GM23338 (cell line): ENCODE results near the gene TMC2. TPM values are rescaled to one million over a fixed set of nuclear protein-coding genes. Genes with fewer than 3 reads are reported as not detected.
"Not testable (repeated sequence)": the region's sequence is repeated elsewhere in the genome, so short reads cannot be mapped to it uniquely, and the experiment has no call there.

ENCODE experiments used
- ATAC-seq: fragments of 200-7000 bp; cut with Tn5 transposase; 3 replicates; pipeline ENCODE4 v1.9.1; 2020
- DNase-seq: peaks from one replicate; pipeline ENCODE4 v3.0.0-alpha.2; 2015; ENCODE audit warnings: low spot score
- H2AFZ ChIP-seq: fragments of 200-600 bp; sonication (generic); 2 replicates; pipeline ENCODE4 v1.8.0; 2016; ENCODE audit warnings: antibody characterized with exemption, mild to moderate bottlenecking, moderate library complexity
- H3F3A ChIP-seq: fragments of 200-600 bp; sonication (generic); replicated peaks from 2 replicates; pipeline ENCODE4 v1.8.0; 2017; ENCODE audit warnings: antibody characterized with exemption, mixed run types, low read depth
- H3K27ac ChIP-seq: fragments of 200-600 bp; sonication (generic); 2 replicates; pipeline ENCODE4 v1.6.1; 2016; ENCODE audit warnings: low read depth
- H3K27me3 ChIP-seq: fragments of 200-600 bp; sonication (generic); 2 replicates; pipeline ENCODE4 v1.8.0; 2016; ENCODE audit warnings: mild to moderate bottlenecking, mixed run types, moderate library complexity; ENCODE audit not compliant: insufficient read depth
- H3K36me3 ChIP-seq: fragments of 200-600 bp; sonication (generic); 2 replicates; pipeline ENCODE4 v1.8.0; 2016; ENCODE audit warnings: mild to moderate bottlenecking; ENCODE audit not compliant: insufficient read depth
- H3K4me1 ChIP-seq: fragments of 200-600 bp; sonication (generic); 2 replicates; pipeline ENCODE4 v1.8.0; 2016; ENCODE audit warnings: mild to moderate bottlenecking, moderate library complexity; ENCODE audit not compliant: insufficient read depth
- H3K4me2 ChIP-seq: fragments of 200-600 bp; sonication (generic); 2 replicates; pipeline ENCODE4 v1.7.1; 2017; ENCODE audit warnings: mixed run types
- H3K4me3 ChIP-seq: fragments of 200-600 bp; sonication (generic); 2 replicates; pipeline ENCODE4 v1.6.1; 2016; ENCODE audit warnings: mixed run types
- H3K79me2 ChIP-seq: fragments of 200-600 bp; sonication (generic); replicated peaks from 2 replicates; pipeline ENCODE4 v1.8.0; 2017; ENCODE audit warnings: mild to moderate bottlenecking; ENCODE audit not compliant: insufficient read depth
- H3K9me2 ChIP-seq: fragments of 200-600 bp; sonication (generic); 2 replicates; pipeline ENCODE4 v1.8.0; 2017; ENCODE audit not compliant: insufficient read depth
- H4K20me1 ChIP-seq: fragments of 200-600 bp; sonication (generic); replicated peaks from 2 replicates; pipeline ENCODE4 v1.8.0; 2017; ENCODE audit warnings: mild to moderate bottlenecking; ENCODE audit not compliant: insufficient read depth
- H3K27ac Mint-ChIP-seq: 2 replicates; pipeline ENCODE4 v1.8.0; 2020; ENCODE audit warnings: inconsistent platforms, mild to moderate bottlenecking, moderate library complexity, mixed read lengths
- H3K27me3 Mint-ChIP-seq: 3 replicates; pipeline ENCODE4 v1.8.0; 2022; ENCODE audit warnings: low read depth, mild to moderate bottlenecking, moderate library complexity, mixed read lengths, inconsistent platforms; ENCODE audit not compliant: insufficient read depth, poor library complexity
- H3K36me3 Mint-ChIP-seq: 3 replicates; pipeline ENCODE4 v1.8.0; 2021; ENCODE audit warnings: low read depth, mild to moderate bottlenecking, inconsistent platforms, moderate library complexity, mixed read lengths
- H3K4me1 Mint-ChIP-seq: 3 replicates; pipeline ENCODE4 v1.8.0; 2020; ENCODE audit warnings: mild to moderate bottlenecking, inconsistent platforms, mixed read lengths
- H3K4me3 Mint-ChIP-seq: 3 replicates; pipeline ENCODE4 v1.8.0; 2021; ENCODE audit warnings: moderate library complexity, mild to moderate bottlenecking, inconsistent platforms, mixed read lengths
- H3K9me3 Mint-ChIP-seq: 3 replicates; pipeline ENCODE4 v1.8.0; 2020; ENCODE audit warnings: moderate library complexity, mild to moderate bottlenecking, inconsistent platforms, mixed read lengths
- polyA plus RNA-seq: library from polyadenylated mRNA; unstranded; fragments of >200 nt; fragmentation: Nextera tagmentation; extraction: Ambion mirVana; gene quantifications from 2 replicates; pipeline ENCODE4 v1.2.1, GENCODE V29; 2016
- total RNA-seq: library from RNA; depleted of rRNA; stranded (reverse); fragments of >200 nt; shearing (Covaris generic); gene quantifications from 2 replicates; pipeline ENCODE4 v1.2.3, GENCODE V29; 2014
- TF ChIP-seq, protein P1 (sequence below): fragments of 250-450 bp; sonication (Bioruptor Pico); IDR thresholded peaks from 2 replicates; pipeline ENCODE4 v1.5.0; 2020; ENCODE audit warnings: mild to moderate bottlenecking, moderate library complexity

TMC2 gene
- total and polyA plus RNA-seq, 2 experiments from 2014 or later, result not detected

DNA sequence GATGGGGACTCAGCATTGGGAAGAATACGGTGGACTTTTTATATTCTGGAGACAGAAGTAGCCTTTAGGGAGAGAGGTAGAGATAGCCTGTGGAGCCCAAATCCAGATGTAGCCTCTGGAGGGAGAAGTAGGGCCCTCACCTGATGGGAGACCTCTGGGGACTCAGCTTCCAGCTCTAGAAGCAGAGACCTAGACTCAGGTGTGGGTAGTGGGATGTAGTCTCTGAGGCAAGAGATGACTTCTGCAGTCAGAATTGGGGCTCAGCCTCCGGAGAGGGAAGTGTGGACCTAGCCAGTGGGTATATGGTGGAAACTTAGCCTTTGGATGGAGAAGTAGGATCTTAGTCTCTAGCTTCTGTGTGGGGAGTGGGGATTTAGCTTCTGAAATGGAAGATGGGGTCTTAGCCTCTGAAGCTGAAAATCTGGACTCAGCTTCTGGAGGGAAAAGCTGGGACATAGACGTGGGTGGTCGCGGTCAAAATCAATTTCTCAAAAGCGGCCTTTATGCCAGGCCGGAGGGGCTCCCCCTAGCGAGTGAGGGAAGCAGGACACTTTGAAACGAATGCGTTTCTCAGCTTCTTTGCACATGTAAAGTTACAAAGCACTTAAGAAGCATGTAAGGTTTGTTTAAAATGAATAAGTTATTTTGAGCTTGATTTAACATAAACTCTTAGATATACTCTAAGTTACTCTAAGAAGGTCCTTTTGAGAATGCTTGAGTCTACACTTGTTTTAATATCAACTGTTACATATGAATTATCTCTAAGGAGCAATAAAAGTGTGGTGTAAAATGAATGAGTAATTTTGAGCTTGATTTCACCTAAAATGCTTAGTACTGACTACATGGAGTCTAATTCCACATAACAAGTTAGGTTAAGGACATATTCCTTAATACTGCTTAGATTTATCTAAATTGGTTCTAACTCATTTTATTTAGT lies 14.7 kb upstream of the TMC2 start (continued):
- TF ChIP-seq, protein P1, sequence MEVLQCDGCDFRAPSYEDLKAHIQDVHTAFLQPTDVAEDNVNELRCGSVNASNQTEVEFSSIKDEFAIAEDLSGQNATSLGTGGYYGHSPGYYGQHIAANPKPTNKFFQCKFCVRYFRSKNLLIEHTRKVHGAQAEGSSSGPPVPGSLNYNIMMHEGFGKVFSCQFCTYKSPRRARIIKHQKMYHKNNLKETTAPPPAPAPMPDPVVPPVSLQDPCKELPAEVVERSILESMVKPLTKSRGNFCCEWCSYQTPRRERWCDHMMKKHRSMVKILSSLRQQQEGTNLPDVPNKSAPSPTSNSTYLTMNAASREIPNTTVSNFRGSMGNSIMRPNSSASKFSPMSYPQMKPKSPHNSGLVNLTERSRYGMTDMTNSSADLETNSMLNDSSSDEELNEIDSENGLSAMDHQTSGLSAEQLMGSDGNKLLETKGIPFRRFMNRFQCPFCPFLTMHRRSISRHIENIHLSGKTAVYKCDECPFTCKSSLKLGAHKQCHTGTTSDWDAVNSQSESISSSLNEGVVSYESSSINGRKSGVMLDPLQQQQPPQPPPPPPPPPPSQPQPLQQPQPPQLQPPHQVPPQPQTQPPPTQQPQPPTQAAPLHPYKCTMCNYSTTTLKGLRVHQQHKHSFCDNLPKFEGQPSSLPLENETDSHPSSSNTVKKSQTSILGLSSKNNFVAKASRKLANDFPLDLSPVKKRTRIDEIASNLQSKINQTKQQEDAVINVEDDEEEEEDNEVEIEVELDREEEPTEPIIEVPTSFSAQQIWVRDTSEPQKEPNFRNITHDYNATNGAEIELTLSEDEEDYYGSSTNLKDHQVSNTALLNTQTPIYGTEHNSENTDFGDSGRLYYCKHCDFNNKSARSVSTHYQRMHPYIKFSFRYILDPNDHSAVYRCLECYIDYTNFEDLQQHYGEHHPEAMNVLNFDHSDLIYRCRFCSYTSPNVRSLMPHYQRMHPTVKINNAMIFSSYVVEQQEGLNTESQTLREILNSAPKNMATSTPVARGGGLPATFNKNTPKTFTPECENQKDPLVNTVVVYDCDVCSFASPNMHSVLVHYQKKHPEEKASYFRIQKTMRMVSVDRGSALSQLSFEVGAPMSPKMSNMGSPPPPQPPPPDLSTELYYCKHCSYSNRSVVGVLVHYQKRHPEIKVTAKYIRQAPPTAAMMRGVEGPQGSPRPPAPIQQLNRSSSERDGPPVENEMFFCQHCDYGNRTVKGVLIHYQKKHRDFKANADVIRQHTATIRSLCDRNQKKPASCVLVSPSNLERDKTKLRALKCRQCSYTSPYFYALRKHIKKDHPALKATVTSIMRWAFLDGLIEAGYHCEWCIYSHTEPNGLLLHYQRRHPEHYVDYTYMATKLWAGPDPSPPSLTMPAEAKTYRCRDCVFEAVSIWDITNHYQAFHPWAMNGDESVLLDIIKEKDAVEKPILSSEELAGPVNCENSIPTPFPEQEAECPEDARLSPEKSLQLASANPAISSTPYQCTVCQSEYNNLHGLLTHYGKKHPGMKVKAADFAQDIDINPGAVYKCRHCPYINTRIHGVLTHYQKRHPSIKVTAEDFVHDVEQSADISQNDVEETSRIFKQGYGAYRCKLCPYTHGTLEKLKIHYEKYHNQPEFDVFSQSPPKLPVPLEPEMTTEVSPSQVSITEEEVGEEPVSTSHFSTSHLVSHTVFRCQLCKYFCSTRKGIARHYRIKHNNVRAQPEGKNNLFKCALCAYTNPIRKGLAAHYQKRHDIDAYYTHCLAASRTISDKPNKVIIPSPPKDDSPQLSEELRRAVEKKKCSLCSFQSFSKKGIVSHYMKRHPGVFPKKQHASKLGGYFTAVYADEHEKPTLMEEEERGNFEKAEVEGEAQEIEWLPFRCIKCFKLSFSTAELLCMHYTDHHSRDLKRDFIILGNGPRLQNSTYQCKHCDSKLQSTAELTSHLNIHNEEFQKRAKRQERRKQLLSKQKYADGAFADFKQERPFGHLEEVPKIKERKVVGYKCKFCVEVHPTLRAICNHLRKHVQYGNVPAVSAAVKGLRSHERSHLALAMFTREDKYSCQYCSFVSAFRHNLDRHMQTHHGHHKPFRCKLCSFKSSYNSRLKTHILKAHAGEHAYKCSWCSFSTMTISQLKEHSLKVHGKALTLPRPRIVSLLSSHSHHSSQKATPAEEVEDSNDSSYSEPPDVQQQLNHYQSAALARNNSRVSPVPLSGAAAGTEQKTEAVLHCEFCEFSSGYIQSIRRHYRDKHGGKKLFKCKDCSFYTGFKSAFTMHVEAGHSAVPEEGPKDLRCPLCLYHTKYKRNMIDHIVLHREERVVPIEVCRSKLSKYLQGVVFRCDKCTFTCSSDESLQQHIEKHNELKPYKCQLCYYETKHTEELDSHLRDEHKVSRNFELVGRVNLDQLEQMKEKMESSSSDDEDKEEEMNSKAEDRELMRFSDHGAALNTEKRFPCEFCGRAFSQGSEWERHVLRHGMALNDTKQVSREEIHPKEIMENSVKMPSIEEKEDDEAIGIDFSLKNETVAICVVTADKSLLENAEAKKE (CRISPR knock-in tag), result no peak

DNA sequence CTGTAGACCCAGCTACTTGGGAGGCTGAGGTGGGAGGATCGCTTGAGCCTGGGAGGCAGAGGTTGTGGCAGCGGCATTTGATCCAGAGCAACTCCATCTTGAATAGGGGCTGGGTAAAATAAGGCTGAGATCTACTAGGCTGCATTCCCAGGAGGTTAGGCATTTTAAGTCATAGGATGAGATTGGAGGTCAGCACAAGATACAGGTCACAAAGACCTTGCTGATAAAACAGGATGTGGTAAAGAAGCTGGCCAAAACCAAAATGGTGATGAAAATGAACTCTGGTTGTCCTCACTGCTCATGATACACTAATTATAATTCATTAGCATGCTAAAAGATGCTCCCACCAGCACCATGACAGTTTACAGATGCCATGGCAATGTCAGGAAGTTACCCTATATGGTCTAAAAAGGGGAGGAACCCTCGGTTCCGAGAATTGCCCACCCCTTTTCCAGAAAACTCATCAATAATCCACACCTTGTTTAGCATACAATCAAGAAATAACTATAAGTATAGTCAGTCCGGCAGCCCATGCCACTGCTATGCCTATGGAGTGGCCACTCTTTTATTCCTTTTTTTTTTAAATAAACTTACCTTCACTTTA lies 13.4 kb upstream of the TMC2 start:
- not testable (repeated sequence) for H3K4me3 Mint-ChIP-seq, H4K20me1 ChIP-seq, H2AFZ ChIP-seq, H3K9me2 ChIP-seq, DNase-seq, H3K9me3 Mint-ChIP-seq, ATAC-seq, H3K27ac ChIP-seq, H3K4me1 Mint-ChIP-seq, H3K36me3 ChIP-seq, H3K4me3 ChIP-seq, H3K27ac Mint-ChIP-seq, H3K4me2 ChIP-seq, H3K36me3 Mint-ChIP-seq, H3K4me1 ChIP-seq, H3F3A ChIP-seq, H3K79me2 ChIP-seq
- H3K27me3 Mint-ChIP-seq, result peaks cover 63% of the 10 kb centered on the region
- H3K27me3 ChIP-seq, result peaks cover 99% of the 10 kb centered on the region
